Trophoblast cell (in vitro differentiated cells and primary cell): ENCODE data around the gene BABAM1.
A peak's percentile ranks its signal among the peaks of the same experiment; 100 is the strongest.

ENCODE experiments used
- DNase-seq, 2 donors: peaks; one replicate each; pipeline ENCODE4 v3.0.0-alpha.2; 2016
- H2AFZ ChIP-seq: 2 replicates; pipeline ENCODE4 v1.6.1; 2013; ENCODE audit warnings: low read length, moderate library complexity, mild to moderate bottlenecking; ENCODE audit not compliant: insufficient read depth, poor library complexity
- H2AK5ac ChIP-seq: 2 replicates; pipeline ENCODE4 v1.6.1; 2013; ENCODE audit warnings: mild to moderate bottlenecking, low read length
- H2BK120ac ChIP-seq: 2 replicates; pipeline ENCODE4 v1.6.1; 2013; ENCODE audit warnings: low read length, mild to moderate bottlenecking, moderate library complexity; ENCODE audit not compliant: insufficient read depth, poor library complexity
- H2BK12ac ChIP-seq: 2 replicates; pipeline ENCODE4 v1.6.1; 2013; ENCODE audit warnings: mild to moderate bottlenecking, low read length, moderate library complexity
- H2BK5ac ChIP-seq: 2 replicates; pipeline ENCODE4 v1.6.1; 2013; ENCODE audit warnings: low read length, low read depth, moderate library complexity, mild to moderate bottlenecking; ENCODE audit not compliant: poor library complexity
- H3K14ac ChIP-seq: 2 replicates; pipeline ENCODE4 v1.6.1; 2013; ENCODE audit warnings: mild to moderate bottlenecking, low read length
- H3K18ac ChIP-seq: 2 replicates; pipeline ENCODE4 v1.6.1; 2013; ENCODE audit warnings: mild to moderate bottlenecking, low read length
- H3K23ac ChIP-seq: 2 replicates; pipeline ENCODE4 v1.6.1; 2013; ENCODE audit warnings: low read length
- H3K27ac ChIP-seq: 2 replicates; pipeline ENCODE4 v1.5.1; 2013; ENCODE audit warnings: low read depth, mild to moderate bottlenecking, inconsistent platforms, low read length, moderate library complexity
- H3K27me3 ChIP-seq: 2 replicates; pipeline ENCODE4 v1.6.1; 2013; ENCODE audit warnings: inconsistent platforms, mild to moderate bottlenecking, low read length, moderate library complexity; ENCODE audit not compliant: insufficient read depth
- H3K36me3 ChIP-seq, 2 experiments: 1 replicate in 1 of 2; 2 replicates in 1 of 2; pipeline ENCODE4 v1.6.1; 2013; ENCODE audit warnings: low read length in 2 of 2, mild to moderate bottlenecking in 2 of 2, moderate library complexity in 1 of 2; ENCODE audit not compliant: insufficient read depth in 2 of 2, control insufficient read depth in 1 of 2
- H3K4ac ChIP-seq: 2 replicates; pipeline ENCODE4 v1.6.1; 2013; ENCODE audit warnings: low read depth, mild to moderate bottlenecking, low read length, moderate library complexity
- H3K4me1 ChIP-seq, 2 experiments: 1 replicate in 1 of 2; 2 replicates in 1 of 2; pipeline ENCODE4 v1.6.1; 2013; ENCODE audit warnings: low read length in 2 of 2, mild to moderate bottlenecking in 2 of 2, moderate library complexity in 1 of 2; ENCODE audit not compliant: insufficient read depth in 2 of 2, control insufficient read depth in 1 of 2
- H3K4me2 ChIP-seq: 2 replicates; pipeline ENCODE4 v1.6.1; 2013; ENCODE audit warnings: inconsistent platforms, mild to moderate bottlenecking, low read length, moderate library complexity
- H3K4me3 ChIP-seq: 2 replicates; pipeline ENCODE4 v1.5.1; 2013; ENCODE audit warnings: mild to moderate bottlenecking, low read depth, low read length, inconsistent platforms
- H3K79me1 ChIP-seq: one replicate; pipeline ENCODE4 v1.6.1; 2013; ENCODE audit warnings: low read length
- H3K79me2 ChIP-seq: 2 replicates; pipeline ENCODE4 v1.6.1; 2013; ENCODE audit warnings: low read length, mild to moderate bottlenecking; ENCODE audit not compliant: control insufficient read depth, insufficient read depth, poor library complexity
- H3K9ac ChIP-seq: 2 replicates; pipeline ENCODE4 v1.6.1; 2013; ENCODE audit warnings: mild to moderate bottlenecking, low read length
- H3K9me3 ChIP-seq: 2 replicates; pipeline ENCODE4 v1.6.1; 2013; ENCODE audit warnings: low read depth, mild to moderate bottlenecking, control low read depth, inconsistent platforms, low read length; ENCODE audit not compliant: insufficient read depth
- H4K12ac ChIP-seq: 2 replicates; pipeline ENCODE4 v1.6.1; 2013; ENCODE audit warnings: low read depth, mild to moderate bottlenecking, low read length, moderate library complexity
- H4K8ac ChIP-seq: 2 replicates; pipeline ENCODE4 v1.6.1; 2013; ENCODE audit warnings: low read depth, mild to moderate bottlenecking, low read length, moderate library complexity
- H4K91ac ChIP-seq: one replicate; pipeline ENCODE4 v1.6.1; 2013; ENCODE audit warnings: low read depth, mild to moderate bottlenecking, low read length, moderate library complexity
- WGBS: extraction: QIAGEN DNeasy Blood & Tissue Kit; methylation state at CpG from one replicate; pipeline ENCODE4 v1.1.7; 2013; ENCODE audit warnings: missing lambda C conversion rate; ENCODE audit not compliant: insufficient read length, insufficient coverage; ENCODE audit errors: extremely low coverage; 5-methylcytosine and 5-hydroxymethylcytosine counted together

Gene BABAM1

DNA sequence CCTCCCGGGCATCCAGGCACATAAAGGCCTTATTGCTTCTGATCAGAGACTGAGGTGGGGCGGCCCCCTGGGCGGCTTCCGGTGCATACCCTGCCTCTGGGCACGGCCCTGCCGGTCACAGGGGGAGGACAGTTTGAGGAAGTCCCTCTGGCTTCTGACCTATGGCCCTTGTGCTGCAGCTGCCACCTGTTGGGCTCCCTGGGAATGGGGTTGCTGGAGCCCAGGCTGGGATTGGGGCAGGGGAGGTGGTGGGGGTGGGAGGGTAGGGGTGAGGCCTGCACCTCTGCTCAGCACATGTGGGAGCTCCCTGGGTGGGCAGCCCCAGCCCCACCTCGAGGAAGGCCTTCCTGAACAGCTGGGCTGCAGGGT, 56.7 kb downstream of the BABAM1 start:
- Histone ChIP-seq H4K91ac (no peak overlapping the region), H2BK120ac (no peak overlapping the region), H4K12ac (no peak overlapping the region), H3K4me1 (peaks cover 13 to 15% of the 10 kb centered on the region in 2 experiments), H3K4ac (no peak overlapping the region), H2BK5ac (no peak overlapping the region), H2BK12ac (no peak overlapping the region), H3K4me2 (no peak overlapping the region), H3K27ac (no peak overlapping the region), H3K14ac (no peak overlapping the region), H2AK5ac (no peak overlapping the region), H3K27me3 (no peaks in the 10 kb centered on the region), H3K9ac (no peak overlapping the region), H3K79me2 (peaks cover 4% of the 10 kb centered on the region), H3K9me3 (no peaks in the 10 kb centered on the region), H3K18ac (no peak overlapping the region), H4K8ac (no peak overlapping the region), H2AFZ (no peak overlapping the region), H3K79me1 (peaks cover 4% of the 10 kb centered on the region), H3K4me3 (no peak overlapping the region), H3K23ac (no peak overlapping the region), H3K36me3 (peaks cover 45 to 51% of the 10 kb centered on the region in 2 experiments)
- WGBS: no CpG with 5 or more reads among the region's 7 CpGs
- no peak for DNase-seq

DNA sequence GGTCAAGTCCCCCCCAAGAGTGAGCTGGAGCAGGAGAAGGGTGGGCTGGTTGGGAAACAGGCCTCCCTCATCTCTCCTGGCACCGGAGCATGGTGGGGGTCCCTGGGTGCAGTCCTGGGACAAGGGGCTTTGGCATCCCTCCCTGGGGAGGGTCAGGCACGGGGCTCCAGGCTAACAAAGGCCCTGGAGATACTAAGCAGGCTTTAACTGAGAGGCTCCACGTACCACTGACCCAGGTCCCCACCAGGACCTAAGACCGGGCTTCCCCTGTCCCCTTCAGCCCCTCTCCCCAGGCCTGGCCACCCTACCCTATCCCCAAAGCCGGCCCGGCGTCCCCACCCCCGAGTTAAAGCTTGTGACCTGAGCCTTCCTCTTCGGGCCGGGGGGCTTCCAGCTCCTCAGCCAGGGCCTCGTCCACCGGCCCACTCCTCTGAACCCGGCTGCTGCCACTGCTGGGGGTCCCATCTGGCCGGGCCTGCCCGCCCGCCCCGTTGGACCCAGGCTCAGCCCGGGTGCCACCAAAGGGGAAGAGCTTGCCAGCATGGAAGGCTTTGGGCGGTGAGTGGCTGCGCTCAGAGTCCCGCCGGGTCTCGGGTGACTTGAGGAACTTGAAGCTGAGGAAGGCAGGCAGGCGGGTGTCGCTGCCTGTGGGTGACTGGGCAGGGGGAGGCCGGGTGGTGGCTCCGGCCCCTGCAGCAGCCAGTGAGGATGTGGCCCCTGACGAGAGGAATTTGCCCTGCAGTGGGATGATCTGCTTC, 57.3 kb downstream of the BABAM1 start:
- Histone ChIP-seq H2AFZ (no peak overlapping the region), H4K12ac (no peak overlapping the region), H3K27ac (no peak overlapping the region), H3K4me2 (no peak overlapping the region), H3K14ac (no peak overlapping the region), H3K4me1 (peaks cover 16 to 20% of the 10 kb centered on the region in 2 experiments), H3K79me1 (peaks cover 4% of the 10 kb centered on the region), H4K8ac (no peak overlapping the region), H2BK12ac (no peak overlapping the region), H3K18ac (no peak overlapping the region), H3K36me3 (peaks cover 39 to 45% of the 10 kb centered on the region in 2 experiments), H3K4ac (no peak overlapping the region), H3K9me3 (no peaks in the 10 kb centered on the region), H3K23ac (no peak overlapping the region), H2BK120ac (no peak overlapping the region), H3K9ac (no peak overlapping the region), H4K91ac (no peak overlapping the region), H2BK5ac (no peak overlapping the region), H2AK5ac (no peak overlapping the region), H3K4me3 (no peak overlapping the region), H3K27me3 (no peaks in the 10 kb centered on the region), H3K79me2 (peaks cover 4% of the 10 kb centered on the region)
- WGBS: no CpG with 5 or more reads among the region's 28 CpGs
- DNase-seq: no peak

DNA sequence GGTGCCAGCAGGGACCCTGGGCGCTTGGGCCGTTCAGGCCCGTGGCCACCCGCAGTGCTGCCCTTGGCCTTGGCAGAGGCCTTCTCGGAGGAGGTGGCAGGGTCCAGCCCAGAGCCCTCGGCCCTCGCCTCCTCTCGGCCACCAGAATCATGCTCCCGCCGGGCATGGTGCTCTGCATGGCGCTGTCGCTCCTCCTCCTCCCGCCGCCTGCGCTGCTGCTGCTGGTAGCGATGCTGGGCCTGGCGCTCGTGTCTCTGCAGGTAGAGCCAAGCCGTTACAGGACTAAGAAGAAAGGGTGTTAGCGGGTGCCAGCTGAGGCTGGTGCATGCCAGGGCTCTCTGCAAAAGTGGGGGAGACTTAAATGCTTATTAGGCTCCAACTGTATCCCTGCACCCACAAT, 57.9 kb downstream of the BABAM1 start:
- H2AFZ ChIP-seq: no peak overlapping the region
- H3K4me3 ChIP-seq: no peak overlapping the region
- no peak overlapping the region for H3K14ac ChIP-seq
- H3K9me3 ChIP-seq: peaks cover 1% of the 10 kb centered on the region
- H4K91ac ChIP-seq: no peak overlapping the region
- H3K27me3 ChIP-seq: no peaks in the 10 kb centered on the region
- peaks cover 4% of the 10 kb centered on the region for H3K79me1 ChIP-seq
- H2BK5ac ChIP-seq: no peak overlapping the region
- peak in 1 of 2 donors; percentile 62 for DNase-seq
- no peak overlapping the region for H3K9ac ChIP-seq
- WGBS: no CpG with 5 or more reads among the region's 20 CpGs
- H3K4me1 ChIP-seq: peaks cover 16 to 20% of the 10 kb centered on the region in 2 experiments
- no peak overlapping the region for H3K4ac ChIP-seq
- H3K79me2 ChIP-seq: peaks cover 4% of the 10 kb centered on the region
- H2BK120ac ChIP-seq: no peak overlapping the region
- no peak overlapping the region for H3K23ac ChIP-seq
- no peak overlapping the region for H2AK5ac ChIP-seq
- no peak overlapping the region for H4K12ac ChIP-seq
- H4K8ac ChIP-seq: no peak overlapping the region
- H2BK12ac ChIP-seq: no peak overlapping the region
- no peak overlapping the region for H3K4me2 ChIP-seq
- no peak overlapping the region for H3K27ac ChIP-seq
- H3K18ac ChIP-seq: no peak overlapping the region
- peaks cover 33 to 43% of the 10 kb centered on the region in 2 experiments for H3K36me3 ChIP-seq

DNA sequence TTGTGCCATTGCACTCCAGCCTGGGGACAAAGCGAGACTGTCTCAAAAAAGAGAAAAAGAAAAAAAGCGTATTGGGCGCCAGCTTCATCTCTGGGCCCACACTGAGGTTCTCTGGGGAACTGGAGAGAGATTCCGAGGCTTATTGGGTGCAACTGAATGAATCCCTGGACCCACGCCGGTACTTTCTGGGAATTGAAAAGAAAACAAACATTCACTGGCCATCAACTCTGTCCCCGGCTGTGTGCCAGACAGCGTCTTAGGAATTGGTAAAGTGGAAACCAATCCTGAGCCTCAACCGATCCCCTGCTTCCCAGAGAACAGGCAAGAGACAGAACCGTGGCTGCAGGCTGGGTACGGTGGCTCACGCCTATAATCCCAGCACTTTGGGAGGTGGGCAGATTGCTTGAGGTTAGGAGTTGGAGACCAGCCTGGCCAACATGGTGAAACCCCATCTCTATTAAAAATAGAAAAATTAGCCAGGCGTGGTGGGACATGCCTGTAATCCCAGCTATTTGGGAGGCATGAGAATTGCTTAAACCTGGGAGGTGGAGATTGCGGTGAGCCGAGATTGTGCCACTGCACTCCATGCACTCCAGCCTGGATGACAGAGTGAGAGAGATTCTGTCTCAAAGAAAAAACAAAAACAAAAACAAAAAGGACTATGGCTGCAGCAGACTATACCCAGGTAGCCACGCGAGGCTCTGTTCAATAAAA, 58.8 kb downstream of the BABAM1 start:
- Histone ChIP-seq H4K91ac (no peak overlapping the region), H3K4me2 (no peak overlapping the region), H3K9ac (no peak overlapping the region), H3K4ac (no peak overlapping the region), H2AK5ac (no peak overlapping the region), H2BK5ac (no peak overlapping the region), H2BK120ac (no peak overlapping the region), H3K4me1 (peaks cover 16 to 20% of the 10 kb centered on the region in 2 experiments), H2AFZ (no peak overlapping the region), H4K12ac (no peak overlapping the region), H3K4me3 (no peak overlapping the region), H3K23ac (no peak overlapping the region), H3K14ac (no peak overlapping the region), H4K8ac (no peak overlapping the region), H3K18ac (no peak overlapping the region), H3K36me3 (peaks cover 25 to 39% of the 10 kb centered on the region in 2 experiments), H3K79me1 (peaks cover 4% of the 10 kb centered on the region), H3K27ac (peak overlapping the region; percentile 15), H2BK12ac (no peak overlapping the region), H3K9me3 (peaks cover 2% of the 10 kb centered on the region), H3K79me2 (peaks cover 4% of the 10 kb centered on the region), H3K27me3 (no peaks in the 10 kb centered on the region)
- peak in 1 of 2 donors; percentile 69 for DNase-seq
- WGBS: no CpG with 5 or more reads among the region's 17 CpGs
